ENCODE data around the gene C7.

DNA sequence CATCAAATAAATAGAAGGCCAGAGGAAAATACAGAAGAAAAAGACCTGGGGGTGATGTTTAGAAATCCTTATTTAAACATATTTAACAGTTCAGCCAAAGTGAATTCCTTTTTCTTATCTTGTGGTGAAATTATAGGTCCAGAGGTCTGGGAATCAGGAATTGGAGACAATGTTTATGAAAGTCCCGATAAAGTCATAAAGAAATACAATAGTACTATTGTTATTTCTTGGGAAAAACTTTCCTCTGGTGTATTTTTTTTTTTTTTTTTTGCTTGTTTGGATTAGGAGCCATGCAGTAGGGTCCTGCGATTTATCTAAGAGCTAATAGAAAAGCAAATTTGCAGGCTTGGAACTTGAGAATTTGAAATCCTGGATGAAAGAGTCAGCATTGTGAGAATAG is 426 bp downstream of the C7 start:
- TF ChIP-seq, protein P1, sequence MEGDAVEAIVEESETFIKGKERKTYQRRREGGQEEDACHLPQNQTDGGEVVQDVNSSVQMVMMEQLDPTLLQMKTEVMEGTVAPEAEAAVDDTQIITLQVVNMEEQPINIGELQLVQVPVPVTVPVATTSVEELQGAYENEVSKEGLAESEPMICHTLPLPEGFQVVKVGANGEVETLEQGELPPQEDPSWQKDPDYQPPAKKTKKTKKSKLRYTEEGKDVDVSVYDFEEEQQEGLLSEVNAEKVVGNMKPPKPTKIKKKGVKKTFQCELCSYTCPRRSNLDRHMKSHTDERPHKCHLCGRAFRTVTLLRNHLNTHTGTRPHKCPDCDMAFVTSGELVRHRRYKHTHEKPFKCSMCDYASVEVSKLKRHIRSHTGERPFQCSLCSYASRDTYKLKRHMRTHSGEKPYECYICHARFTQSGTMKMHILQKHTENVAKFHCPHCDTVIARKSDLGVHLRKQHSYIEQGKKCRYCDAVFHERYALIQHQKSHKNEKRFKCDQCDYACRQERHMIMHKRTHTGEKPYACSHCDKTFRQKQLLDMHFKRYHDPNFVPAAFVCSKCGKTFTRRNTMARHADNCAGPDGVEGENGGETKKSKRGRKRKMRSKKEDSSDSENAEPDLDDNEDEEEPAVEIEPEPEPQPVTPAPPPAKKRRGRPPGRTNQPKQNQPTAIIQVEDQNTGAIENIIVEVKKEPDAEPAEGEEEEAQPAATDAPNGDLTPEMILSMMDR (IDR thresholded peaks at IDR 0.05; ENCODE audit: low read depth, low read length), result no peak
- TF ChIP-seq, protein P2, sequence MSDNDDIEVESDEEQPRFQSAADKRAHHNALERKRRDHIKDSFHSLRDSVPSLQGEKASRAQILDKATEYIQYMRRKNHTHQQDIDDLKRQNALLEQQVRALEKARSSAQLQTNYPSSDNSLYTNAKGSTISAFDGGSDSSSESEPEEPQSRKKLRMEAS (IDR thresholded peaks at IDR 0.05; ENCODE audit: low read depth, low read length), result no peak
- no peak for TF ChIP-seq POLR2A (IDR thresholded peaks at IDR 0.05; ENCODE audit: extremely low read depth, insufficient read length)

All from NB4 (cell line).